ENCODE data around the gene AHRR. TPM values are rescaled to one million over a fixed set of nuclear protein-coding genes. Genes with fewer than 3 reads are reported as not detected.

AHRR gene
- total and polyA plus RNA-seq, 9 of the 15 experiments (the other 6 are each of a cell fraction or from before 2014, with no cell fraction given), result 0.06 to 1.6 (median 0.75) TPM; not detected in 1

DNA sequence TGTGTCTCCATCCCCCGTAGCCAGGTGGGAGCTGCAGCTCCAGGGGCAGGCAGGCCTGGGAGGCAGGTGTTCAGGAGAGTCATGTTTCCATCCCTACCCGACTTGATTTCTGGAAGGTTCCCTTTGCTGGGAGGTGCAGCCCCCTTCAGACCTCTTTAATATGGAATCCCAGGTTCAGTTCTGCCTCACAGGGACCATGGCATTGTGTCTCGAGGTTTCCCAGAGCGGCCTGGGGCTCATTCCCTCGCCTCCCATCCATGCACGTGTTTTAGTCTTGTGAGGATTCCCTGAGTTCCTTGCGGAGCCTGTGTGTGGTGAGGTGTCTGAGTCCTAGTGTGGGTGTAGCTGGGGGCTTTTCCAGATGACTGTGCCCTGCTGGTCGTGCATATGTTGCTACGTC, 16.5 kb upstream of the AHRR start (continued):
- TF ChIP-seq, protein P1, sequence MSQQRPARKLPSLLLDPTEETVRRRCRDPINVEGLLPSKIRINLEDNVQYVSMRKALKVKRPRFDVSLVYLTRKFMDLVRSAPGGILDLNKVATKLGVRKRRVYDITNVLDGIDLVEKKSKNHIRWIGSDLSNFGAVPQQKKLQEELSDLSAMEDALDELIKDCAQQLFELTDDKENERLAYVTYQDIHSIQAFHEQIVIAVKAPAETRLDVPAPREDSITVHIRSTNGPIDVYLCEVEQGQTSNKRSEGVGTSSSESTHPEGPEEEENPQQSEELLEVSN (IDR thresholded peaks at IDR 0.05; ENCODE audit: borderline replicate concordance in 1 of 2, extremely low read depth in 1 of 2, insufficient read depth in 1 of 2, insufficient read length in 1 of 2, low read depth in 1 of 2, low read length in 1 of 2, poor library complexity in 1 of 2, severe bottlenecking in 1 of 2), result no peak
- TF ChIP-seq ETS2 (tag; IDR thresholded peaks at IDR 0.05; ENCODE audit: borderline replicate concordance, poor library complexity, severe bottlenecking), result no peak
- TF ChIP-seq, protein P2, sequence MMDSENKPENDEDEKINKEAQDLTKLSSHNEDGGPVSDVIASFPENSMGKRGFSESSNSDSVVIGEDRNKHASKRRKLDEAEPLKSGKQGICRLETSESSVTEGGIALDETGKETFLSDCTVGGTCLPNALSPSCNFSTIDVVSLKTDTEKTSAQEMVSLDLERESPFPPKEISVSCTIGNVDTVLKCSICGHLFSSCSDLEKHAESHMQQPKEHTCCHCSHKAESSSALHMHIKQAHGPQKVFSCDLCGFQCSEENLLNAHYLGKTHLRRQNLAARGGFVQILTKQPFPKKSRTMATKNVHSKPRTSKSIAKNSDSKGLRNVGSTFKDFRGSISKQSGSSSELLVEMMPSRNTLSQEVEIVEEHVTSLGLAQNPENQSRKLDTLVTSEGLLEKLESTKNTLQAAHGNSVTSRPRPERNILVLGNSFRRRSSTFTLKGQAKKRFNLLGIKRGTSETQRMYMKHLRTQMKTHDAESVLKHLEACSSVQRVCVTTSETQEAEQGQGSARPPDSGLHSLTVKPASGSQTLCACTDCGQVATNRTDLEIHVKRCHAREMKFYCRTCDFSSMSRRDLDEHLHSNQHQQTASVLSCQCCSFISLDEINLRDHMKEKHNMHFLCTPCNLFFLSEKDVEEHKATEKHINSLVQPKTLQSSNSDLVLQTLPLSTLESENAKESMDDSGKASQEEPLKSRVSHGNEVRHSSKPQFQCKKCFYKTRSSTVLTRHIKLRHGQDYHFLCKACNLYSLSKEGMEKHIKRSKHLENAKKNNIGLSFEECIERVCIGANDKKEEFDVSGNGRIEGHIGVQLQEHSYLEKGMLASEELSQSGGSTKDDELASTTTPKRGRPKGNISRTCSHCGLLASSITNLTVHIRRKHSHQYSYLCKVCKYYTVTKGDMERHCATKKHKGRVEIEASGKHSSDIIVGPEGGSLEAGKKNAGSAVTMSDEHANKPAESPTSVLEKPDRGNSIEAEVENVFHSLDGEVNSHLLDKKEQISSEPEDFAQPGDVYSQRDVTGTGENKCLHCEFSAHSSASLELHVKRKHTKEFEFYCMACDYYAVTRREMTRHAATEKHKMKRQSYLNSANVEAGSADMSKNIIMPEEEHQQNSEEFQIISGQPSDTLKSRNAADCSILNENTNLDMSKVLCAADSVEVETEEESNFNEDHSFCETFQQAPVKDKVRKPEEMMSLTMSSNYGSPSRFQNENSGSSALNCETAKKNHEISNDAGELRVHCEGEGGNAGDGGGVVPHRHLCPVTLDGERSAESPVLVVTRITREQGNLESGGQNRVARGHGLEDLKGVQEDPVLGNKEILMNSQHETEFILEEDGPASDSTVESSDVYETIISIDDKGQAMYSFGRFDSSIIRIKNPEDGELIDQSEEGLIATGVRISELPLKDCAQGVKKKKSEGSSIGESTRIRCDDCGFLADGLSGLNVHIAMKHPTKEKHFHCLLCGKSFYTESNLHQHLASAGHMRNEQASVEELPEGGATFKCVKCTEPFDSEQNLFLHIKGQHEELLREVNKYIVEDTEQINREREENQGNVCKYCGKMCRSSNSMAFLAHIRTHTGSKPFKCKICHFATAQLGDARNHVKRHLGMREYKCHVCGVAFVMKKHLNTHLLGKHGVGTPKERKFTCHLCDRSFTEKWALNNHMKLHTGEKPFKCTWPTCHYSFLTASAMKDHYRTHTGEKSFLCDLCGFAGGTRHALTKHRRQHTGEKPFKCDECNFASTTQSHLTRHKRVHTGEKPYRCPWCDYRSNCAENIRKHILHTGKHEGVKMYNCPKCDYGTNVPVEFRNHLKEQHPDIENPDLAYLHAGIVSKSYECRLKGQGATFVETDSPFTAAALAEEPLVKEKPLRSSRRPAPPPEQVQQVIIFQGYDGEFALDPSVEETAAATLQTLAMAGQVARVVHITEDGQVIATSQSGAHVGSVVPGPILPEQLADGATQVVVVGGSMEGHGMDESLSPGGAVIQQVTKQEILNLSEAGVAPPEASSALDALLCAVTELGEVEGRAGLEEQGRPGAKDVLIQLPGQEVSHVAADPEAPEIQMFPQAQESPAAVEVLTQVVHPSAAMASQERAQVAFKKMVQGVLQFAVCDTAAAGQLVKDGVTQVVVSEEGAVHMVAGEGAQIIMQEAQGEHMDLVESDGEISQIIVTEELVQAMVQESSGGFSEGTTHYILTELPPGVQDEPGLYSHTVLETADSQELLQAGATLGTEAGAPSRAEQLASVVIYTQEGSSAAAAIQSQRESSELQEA (IDR thresholded peaks at IDR 0.05; ENCODE audit: low read depth), result no peak
- TF ChIP-seq, protein P3, sequence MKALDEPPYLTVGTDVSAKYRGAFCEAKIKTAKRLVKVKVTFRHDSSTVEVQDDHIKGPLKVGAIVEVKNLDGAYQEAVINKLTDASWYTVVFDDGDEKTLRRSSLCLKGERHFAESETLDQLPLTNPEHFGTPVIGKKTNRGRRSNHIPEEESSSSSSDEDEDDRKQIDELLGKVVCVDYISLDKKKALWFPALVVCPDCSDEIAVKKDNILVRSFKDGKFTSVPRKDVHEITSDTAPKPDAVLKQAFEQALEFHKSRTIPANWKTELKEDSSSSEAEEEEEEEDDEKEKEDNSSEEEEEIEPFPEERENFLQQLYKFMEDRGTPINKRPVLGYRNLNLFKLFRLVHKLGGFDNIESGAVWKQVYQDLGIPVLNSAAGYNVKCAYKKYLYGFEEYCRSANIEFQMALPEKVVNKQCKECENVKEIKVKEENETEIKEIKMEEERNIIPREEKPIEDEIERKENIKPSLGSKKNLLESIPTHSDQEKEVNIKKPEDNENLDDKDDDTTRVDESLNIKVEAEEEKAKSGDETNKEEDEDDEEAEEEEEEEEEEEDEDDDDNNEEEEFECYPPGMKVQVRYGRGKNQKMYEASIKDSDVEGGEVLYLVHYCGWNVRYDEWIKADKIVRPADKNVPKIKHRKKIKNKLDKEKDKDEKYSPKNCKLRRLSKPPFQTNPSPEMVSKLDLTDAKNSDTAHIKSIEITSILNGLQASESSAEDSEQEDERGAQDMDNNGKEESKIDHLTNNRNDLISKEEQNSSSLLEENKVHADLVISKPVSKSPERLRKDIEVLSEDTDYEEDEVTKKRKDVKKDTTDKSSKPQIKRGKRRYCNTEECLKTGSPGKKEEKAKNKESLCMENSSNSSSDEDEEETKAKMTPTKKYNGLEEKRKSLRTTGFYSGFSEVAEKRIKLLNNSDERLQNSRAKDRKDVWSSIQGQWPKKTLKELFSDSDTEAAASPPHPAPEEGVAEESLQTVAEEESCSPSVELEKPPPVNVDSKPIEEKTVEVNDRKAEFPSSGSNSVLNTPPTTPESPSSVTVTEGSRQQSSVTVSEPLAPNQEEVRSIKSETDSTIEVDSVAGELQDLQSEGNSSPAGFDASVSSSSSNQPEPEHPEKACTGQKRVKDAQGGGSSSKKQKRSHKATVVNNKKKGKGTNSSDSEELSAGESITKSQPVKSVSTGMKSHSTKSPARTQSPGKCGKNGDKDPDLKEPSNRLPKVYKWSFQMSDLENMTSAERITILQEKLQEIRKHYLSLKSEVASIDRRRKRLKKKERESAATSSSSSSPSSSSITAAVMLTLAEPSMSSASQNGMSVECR (CRISPR knock-in tag; IDR thresholded peaks at IDR 0.05), result no peak
- no peak for TF ChIP-seq CCNT2 (IDR thresholded peaks at IDR 0.05; ENCODE audit: borderline replicate concordance, extremely low read depth, insufficient read length, low read depth, low read length)
- TF ChIP-seq EP400 (IDR thresholded peaks at IDR 0.05), result no peak
- no peak for TF ChIP-seq LCOR (CRISPR knock-in tag; IDR thresholded peaks at IDR 0.05)
- no peak for TF ChIP-seq NFATC3 (IDR thresholded peaks at IDR 0.05)
